ENCODE measurements around the gene PLA2G4F.

The PLA2G4F gene

DNA sequence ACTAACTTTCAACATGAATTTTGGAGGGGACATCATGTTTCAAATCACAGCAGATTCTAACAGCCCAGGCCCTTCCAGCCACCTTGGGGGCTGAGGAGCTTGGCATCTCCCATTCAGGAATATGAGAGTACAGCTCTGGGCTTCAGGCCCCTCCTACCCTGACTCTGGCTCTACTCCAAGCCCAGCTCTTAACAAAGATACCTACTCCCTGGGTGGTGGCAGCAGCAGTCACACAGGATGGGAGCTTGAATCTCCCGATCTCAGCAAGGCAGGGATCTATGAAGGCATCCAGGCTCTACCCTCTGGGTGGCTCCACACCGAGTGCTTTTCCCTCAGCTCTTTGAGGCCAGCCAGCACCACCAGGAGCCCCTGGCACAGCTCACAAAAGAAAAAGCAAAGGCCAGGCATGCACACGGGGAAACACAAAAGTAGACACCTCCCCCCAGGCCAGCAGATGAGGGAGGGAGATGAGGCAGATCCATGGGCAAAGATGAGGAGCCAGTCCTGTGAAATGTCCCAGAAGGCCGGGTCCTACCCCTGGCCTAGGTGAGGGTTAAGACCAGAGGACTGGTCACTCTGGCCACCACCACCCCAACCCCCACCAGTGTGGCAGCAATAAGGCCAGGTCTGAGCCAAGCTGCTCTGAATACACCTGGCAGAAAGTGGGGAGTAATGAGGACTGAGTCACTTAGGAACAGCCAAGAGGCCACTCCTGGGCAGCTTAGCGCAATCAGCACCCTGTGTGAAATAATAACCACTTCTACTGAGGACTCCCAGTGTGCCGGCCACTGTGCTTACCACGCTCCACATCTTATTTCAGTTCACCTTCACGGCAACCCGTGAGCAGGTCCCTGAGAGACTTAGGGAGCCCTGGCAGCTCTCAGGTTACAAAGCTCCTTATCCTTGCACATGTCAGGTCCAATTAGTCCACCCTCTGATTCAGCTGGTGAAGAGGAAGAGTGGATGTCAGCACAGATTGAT is 24.3 kb downstream of the PLA2G4F start:
- Histone ChIP-seq H3K4me1 (ENCODE audit: control insufficient read depth, insufficient read depth, low read length) (no peaks in the 10 kb centered on the region), H3K27me3 (ENCODE audit: control insufficient read depth, insufficient read depth, low read length) (no peaks in the 10 kb centered on the region), H3K4me3 (ENCODE audit: low read length) (no peak overlapping the region), H3K36me3 (ENCODE audit: control insufficient read depth, insufficient read depth, low read length) (no peaks in the 10 kb centered on the region), H3K27ac (ENCODE audit: low read length) (no peak overlapping the region), H3K9me3 (ENCODE audit: control insufficient read depth, insufficient read depth, low read length) (no peaks in the 10 kb centered on the region)
- DNase-seq (ENCODE audit: low read depth, low spot score) = no peak
- WGBS (ENCODE audit: insufficient coverage, insufficient read length) = no CpG with 5 or more reads among the region's 9 CpGs

DNA sequence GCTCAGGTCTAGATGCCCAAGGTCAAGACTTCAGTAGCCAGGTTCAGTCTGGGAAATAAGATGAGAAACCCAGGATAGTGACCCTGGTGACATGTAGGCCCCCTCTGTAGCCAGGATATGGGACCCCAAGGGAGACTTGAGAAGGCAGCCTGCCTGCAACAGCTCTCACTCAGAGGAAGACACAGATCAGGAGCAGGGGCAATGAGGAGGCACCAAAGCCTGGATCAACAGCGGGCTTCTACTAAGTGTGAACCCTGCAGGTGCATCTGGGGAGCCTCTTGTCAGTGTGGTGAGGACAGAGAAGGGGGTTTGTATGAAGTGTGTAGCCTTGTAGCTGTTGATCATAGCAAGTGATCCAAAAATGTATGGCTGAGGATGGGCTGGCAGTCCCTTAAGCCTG is 25.4 kb downstream of the PLA2G4F start:
- H3K27me3 ChIP-seq (ENCODE audit: control insufficient read depth, insufficient read depth, low read length) = no peaks in the 10 kb centered on the region
- H3K4me3 ChIP-seq (ENCODE audit: low read length) = no peak overlapping the region
- WGBS (ENCODE audit: insufficient coverage, insufficient read length) = no CpG with 5 or more reads among the region's 1 CpG
- no peak overlapping the region for H3K27ac ChIP-seq (ENCODE audit: low read length)
- H3K36me3 ChIP-seq (ENCODE audit: control insufficient read depth, insufficient read depth, low read length) = no peaks in the 10 kb centered on the region
- DNase-seq (ENCODE audit: low read depth, low spot score) = no peak
- H3K4me1 ChIP-seq (ENCODE audit: control insufficient read depth, insufficient read depth, low read length) = no peaks in the 10 kb centered on the region
- no peaks in the 10 kb centered on the region for H3K9me3 ChIP-seq (ENCODE audit: control insufficient read depth, insufficient read depth, low read length)

DNA sequence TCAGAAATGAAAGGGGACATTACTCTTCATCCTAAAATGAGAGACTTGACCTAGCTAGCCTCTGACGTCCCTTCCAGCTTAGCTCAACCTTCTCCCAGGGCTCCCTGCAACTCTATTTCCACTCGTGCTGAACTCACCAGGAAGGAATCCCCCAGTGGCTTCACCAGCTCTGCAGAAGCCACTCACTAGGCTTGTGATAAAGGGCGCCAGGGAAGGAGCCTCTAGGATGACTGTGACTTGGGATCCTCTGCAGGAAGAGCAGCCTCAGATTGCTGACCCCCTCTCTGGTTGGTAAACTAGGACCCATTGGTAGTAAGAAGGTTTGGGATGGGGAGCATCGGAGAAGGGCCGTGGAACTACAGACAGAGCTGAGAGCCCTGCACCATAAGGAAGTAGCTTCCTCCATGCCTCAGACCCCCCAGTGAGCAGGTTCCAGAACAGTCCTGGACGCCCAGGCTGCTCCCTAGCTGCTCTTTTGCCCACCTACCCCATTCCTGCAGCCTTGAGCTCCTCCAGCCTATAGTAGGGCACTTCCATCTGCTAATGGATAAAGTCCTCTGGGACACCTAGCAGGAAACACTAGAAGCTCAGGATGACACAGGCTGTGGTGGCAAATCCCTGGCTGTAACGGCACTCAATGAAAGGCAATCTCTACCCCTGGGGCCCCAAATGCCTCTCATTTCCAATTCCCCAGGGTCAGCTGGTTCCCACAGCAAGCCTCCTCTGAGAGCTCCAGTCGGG is 26.0 kb downstream of the PLA2G4F start:
- no peak for DNase-seq (ENCODE audit: low read depth, low spot score)
- Histone ChIP-seq H3K27me3 (ENCODE audit: control insufficient read depth, insufficient read depth, low read length) (no peaks in the 10 kb centered on the region), H3K9me3 (ENCODE audit: control insufficient read depth, insufficient read depth, low read length) (no peaks in the 10 kb centered on the region), H3K4me1 (ENCODE audit: control insufficient read depth, insufficient read depth, low read length) (no peaks in the 10 kb centered on the region), H3K27ac (ENCODE audit: low read length) (no peak overlapping the region), H3K4me3 (ENCODE audit: low read length) (no peak overlapping the region), H3K36me3 (ENCODE audit: control insufficient read depth, insufficient read depth, low read length) (no peaks in the 10 kb centered on the region)
- no CpG with 5 or more reads among the region's 8 CpGs for WGBS (ENCODE audit: insufficient coverage, insufficient read length)

DNA sequence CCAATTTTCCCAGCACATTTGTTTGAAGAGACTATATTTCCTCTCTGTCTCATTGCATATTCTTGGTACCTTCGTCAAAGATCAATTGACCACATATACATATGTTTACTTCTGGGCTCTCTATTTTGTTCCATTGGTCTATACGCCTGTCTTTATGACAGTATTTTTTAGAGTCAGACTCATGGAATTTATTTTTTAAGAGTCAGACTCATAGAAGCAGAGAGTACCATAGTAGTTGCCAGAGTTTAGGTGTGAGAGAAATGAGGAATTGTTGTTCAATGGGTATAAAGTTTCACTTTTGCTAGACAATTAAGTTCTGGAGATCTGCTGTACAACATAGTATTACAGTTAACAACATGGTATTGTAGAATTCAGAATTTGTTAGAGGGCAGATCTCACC is 27.1 kb downstream of the PLA2G4F start:
- no peaks in the 10 kb centered on the region for H3K4me1 ChIP-seq (ENCODE audit: control insufficient read depth, insufficient read depth, low read length)
- WGBS (ENCODE audit: insufficient coverage, insufficient read length) = no CpG with 5 or more reads among the region's 2 CpGs
- H3K9me3 ChIP-seq (ENCODE audit: control insufficient read depth, insufficient read depth, low read length) = no peaks in the 10 kb centered on the region
- no peak for DNase-seq (ENCODE audit: low read depth, low spot score)
- H3K4me3 ChIP-seq (ENCODE audit: low read length) = no peak overlapping the region
- H3K36me3 ChIP-seq (ENCODE audit: control insufficient read depth, insufficient read depth, low read length) = no peaks in the 10 kb centered on the region
- H3K27me3 ChIP-seq (ENCODE audit: control insufficient read depth, insufficient read depth, low read length) = no peaks in the 10 kb centered on the region
- no peak overlapping the region for H3K27ac ChIP-seq (ENCODE audit: low read length)

DNA sequence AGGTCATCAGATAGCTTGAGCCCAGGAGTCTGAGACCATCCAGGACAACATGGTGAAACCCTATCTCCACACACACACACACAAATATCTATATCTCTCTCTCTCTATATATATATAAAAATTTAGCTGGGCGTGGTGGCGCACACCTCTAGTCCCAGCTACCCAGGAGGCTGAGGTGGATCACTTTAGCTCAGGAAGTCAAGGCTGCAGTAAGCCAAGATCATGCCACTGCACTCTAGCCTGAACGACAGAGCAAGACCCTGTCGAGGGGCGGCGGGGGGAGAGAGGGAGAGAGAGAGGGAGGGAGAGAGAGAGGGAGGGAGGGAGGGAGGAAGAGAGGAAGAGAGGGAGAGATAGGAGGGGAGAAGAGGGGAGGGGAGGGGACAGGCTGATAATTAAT is 28.0 kb downstream of the PLA2G4F start:
- Histone ChIP-seq H3K4me1 (ENCODE audit: control insufficient read depth, insufficient read depth, low read length) (no peaks in the 10 kb centered on the region), H3K4me3 (ENCODE audit: low read length) (no peak overlapping the region), H3K27me3 (ENCODE audit: control insufficient read depth, insufficient read depth, low read length) (no peaks in the 10 kb centered on the region), H3K27ac (ENCODE audit: low read length) (no peak overlapping the region), H3K9me3 (ENCODE audit: control insufficient read depth, insufficient read depth, low read length) (no peaks in the 10 kb centered on the region), H3K36me3 (ENCODE audit: control insufficient read depth, insufficient read depth, low read length) (no peaks in the 10 kb centered on the region)
- no peak for DNase-seq (ENCODE audit: low read depth, low spot score)
- WGBS (ENCODE audit: insufficient coverage, insufficient read length) = no CpG with 5 or more reads among the region's 6 CpGs

DNA sequence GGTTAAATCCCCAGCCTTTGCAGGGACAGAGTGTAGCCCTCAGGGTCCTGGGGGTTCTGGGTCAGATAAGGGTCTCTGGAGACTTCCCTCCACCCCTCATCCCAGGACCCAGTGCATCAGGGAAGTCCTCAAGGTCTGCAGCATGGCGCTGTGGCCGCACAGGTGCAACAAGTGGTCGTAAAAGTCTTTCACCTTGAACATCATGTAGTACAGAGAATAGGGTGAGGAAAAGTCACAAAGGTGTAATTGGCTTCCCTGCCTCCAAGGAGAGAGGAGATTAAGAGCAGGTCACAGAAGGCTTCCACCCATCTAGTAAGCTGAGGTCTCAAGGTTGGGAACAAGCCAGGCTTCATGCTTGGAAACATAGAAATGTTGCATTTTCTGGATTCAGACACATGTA is 32.9 kb downstream of the PLA2G4F start:
- DNase-seq (ENCODE audit: low read depth, low spot score) = no peak
- no peaks in the 10 kb centered on the region for H3K4me1 ChIP-seq (ENCODE audit: control insufficient read depth, insufficient read depth, low read length)
- no CpG with 5 or more reads among the region's 3 CpGs for WGBS (ENCODE audit: insufficient coverage, insufficient read length)
- H3K36me3 ChIP-seq (ENCODE audit: control insufficient read depth, insufficient read depth, low read length) = no peaks in the 10 kb centered on the region
- H3K9me3 ChIP-seq (ENCODE audit: control insufficient read depth, insufficient read depth, low read length) = no peaks in the 10 kb centered on the region
- H3K27ac ChIP-seq (ENCODE audit: low read length) = no peak overlapping the region
- H3K4me3 ChIP-seq (ENCODE audit: low read length) = no peak overlapping the region
- no peaks in the 10 kb centered on the region for H3K27me3 ChIP-seq (ENCODE audit: control insufficient read depth, insufficient read depth, low read length)

DNA sequence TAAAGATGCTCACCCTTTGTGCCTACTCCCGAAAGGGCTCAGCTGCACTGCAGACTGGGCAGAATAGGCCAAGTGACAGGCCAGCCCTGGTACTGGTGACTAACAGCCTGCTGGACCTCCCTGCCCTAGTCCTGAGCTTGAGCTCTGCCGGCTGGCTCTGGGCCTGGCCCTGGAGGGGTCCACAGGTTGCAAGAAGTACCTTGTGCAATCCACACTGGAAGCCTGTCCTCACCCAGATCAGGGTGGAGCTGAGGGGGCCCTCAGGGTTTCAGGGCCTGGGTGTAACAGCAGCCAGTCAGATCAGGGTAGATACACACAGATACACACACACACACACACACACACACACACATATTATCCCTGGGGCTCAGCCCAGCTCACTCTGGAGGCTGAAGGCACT is 34.8 kb downstream of the PLA2G4F start:
- H3K27me3 ChIP-seq (ENCODE audit: control insufficient read depth, insufficient read depth, low read length) = no peaks in the 10 kb centered on the region
- no CpG with 5 or more reads among the region's 2 CpGs for WGBS (ENCODE audit: insufficient coverage, insufficient read length)
- H3K36me3 ChIP-seq (ENCODE audit: control insufficient read depth, insufficient read depth, low read length) = no peaks in the 10 kb centered on the region
- H3K9me3 ChIP-seq (ENCODE audit: control insufficient read depth, insufficient read depth, low read length) = no peaks in the 10 kb centered on the region
- H3K27ac ChIP-seq (ENCODE audit: low read length) = no peak overlapping the region
- DNase-seq (ENCODE audit: low read depth, low spot score) = no peak
- H3K4me3 ChIP-seq (ENCODE audit: low read length) = no peak overlapping the region
- H3K4me1 ChIP-seq (ENCODE audit: control insufficient read depth, insufficient read depth, low read length) = no peaks in the 10 kb centered on the region

DNA sequence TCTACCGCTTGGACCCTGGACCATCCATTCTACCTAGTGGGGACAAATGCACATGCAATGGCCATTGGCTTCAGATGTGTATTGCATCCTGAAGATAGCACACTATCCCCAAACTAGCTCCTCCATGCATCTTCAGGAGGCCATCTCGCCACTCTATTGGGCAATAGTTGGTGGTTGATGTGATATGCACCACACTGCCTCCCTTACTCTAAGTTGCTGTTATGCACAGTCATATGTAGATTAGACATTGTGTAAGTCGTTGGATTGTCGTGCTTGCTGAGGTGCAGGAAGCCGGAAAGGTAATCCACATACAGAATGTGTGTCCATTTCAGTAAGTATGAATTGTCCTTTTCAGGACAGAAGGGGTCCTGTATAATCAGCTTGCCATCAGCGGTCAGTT is 35.4 kb downstream of the PLA2G4F start:
- H3K9me3 ChIP-seq (ENCODE audit: control insufficient read depth, insufficient read depth, low read length) = no peaks in the 10 kb centered on the region
- H3K4me3 ChIP-seq (ENCODE audit: low read length) = no peak overlapping the region
- H3K36me3 ChIP-seq (ENCODE audit: control insufficient read depth, insufficient read depth, low read length) = no peaks in the 10 kb centered on the region
- no peaks in the 10 kb centered on the region for H3K27me3 ChIP-seq (ENCODE audit: control insufficient read depth, insufficient read depth, low read length)
- no peaks in the 10 kb centered on the region for H3K4me1 ChIP-seq (ENCODE audit: control insufficient read depth, insufficient read depth, low read length)
- H3K27ac ChIP-seq (ENCODE audit: low read length) = no peak overlapping the region
- WGBS (ENCODE audit: insufficient coverage, insufficient read length) = no CpG with 5 or more reads among the region's 6 CpGs
- DNase-seq (ENCODE audit: low read depth, low spot score) = no peak

DNA sequence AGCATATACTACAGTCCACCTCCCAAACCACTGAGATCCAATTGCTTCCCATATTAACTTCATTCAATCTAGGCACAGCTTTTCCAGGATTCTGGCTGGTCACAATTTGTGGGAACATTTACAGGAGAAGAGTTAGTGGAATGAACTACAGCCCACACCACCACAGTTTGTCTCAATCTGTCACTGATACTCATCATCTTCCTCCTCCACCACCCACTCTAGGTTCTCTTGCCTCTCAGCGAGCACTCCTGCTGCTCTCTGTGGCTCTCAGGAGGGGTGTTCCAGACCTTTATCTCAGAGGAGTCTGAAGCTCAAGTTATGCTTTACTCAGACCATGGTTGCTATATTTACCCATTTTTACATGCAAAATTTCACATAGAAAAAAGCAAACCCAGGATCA is 36.2 kb downstream of the PLA2G4F start:
- WGBS (ENCODE audit: insufficient coverage, insufficient read length) = no CpG with 5 or more reads among the region's 1 CpG

DNA sequence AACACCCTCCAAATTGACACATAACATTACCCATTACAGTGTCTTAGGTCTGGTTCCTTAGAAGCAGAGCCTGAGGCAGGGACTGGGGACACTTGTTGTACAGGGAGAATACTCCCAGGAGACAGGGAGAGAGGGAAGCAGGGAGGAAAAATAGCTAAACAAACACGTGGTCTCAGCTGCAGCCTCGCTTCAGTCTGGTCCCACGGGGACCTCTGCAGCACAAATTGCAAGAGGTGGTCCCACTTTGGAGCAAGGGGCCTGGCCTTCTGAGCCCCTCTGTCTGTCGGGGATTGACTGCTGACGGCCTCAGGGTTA is 37.0 kb downstream of the PLA2G4F start:
- no peak for DNase-seq (ENCODE audit: low read depth, low spot score)
- WGBS (ENCODE audit: insufficient coverage, insufficient read length) = no CpG with 5 or more reads among the region's 5 CpGs
- no peaks in the 10 kb centered on the region for H3K36me3 ChIP-seq (ENCODE audit: control insufficient read depth, insufficient read depth, low read length)
- no peak overlapping the region for H3K27ac ChIP-seq (ENCODE audit: low read length)
- H3K4me3 ChIP-seq (ENCODE audit: low read length) = no peak overlapping the region
- no peaks in the 10 kb centered on the region for H3K9me3 ChIP-seq (ENCODE audit: control insufficient read depth, insufficient read depth, low read length)
- no peaks in the 10 kb centered on the region for H3K27me3 ChIP-seq (ENCODE audit: control insufficient read depth, insufficient read depth, low read length)
- no peaks in the 10 kb centered on the region for H3K4me1 ChIP-seq (ENCODE audit: control insufficient read depth, insufficient read depth, low read length)

More for the DNA sequence above, 36.2 kb downstream of the PLA2G4F start:
- Histone ChIP-seq H3K27me3 (ENCODE audit: control insufficient read depth, insufficient read depth, low read length) (no peaks in the 10 kb centered on the region), H3K4me1 (ENCODE audit: control insufficient read depth, insufficient read depth, low read length) (no peaks in the 10 kb centered on the region), H3K36me3 (ENCODE audit: control insufficient read depth, insufficient read depth, low read length) (no peaks in the 10 kb centered on the region), H3K27ac (ENCODE audit: low read length) (no peak overlapping the region), H3K4me3 (ENCODE audit: low read length) (no peak overlapping the region), H3K9me3 (ENCODE audit: control insufficient read depth, insufficient read depth, low read length) (no peaks in the 10 kb centered on the region)
- no peak for DNase-seq (ENCODE audit: low read depth, low spot score)
